Stomach smooth muscle (tissue), 2 donors: Measurements from ENCODE around the gene PCK2.

Source experiments
- H3K27ac ChIP-seq: one replicate; pipeline ENCODE4 v1.7.0; 2013; ENCODE audit warnings: mild to moderate bottlenecking, low read length, inconsistent platforms
- H3K27me3 ChIP-seq, 2 donors: one replicate each; pipeline ENCODE4 v1.7.0; 2013; ENCODE audit warnings: low read length in 2 of 2; ENCODE audit not compliant: insufficient read depth in 2 of 2, control insufficient read depth in 1 of 2
- H3K36me3 ChIP-seq, 2 donors: one replicate each; pipeline ENCODE4 v1.7.0; 2013; ENCODE audit warnings: low read length in 2 of 2; ENCODE audit not compliant: control insufficient read depth in 2 of 2, insufficient read depth in 2 of 2
- H3K4me1 ChIP-seq: one replicate; pipeline ENCODE4 v1.7.0; 2013; ENCODE audit warnings: low read length; ENCODE audit not compliant: control insufficient read depth, insufficient read depth
- H3K4me3 ChIP-seq, 2 donors: one replicate each; pipeline ENCODE4 v1.7.0; 2013; ENCODE audit warnings: low read length in 2 of 2
- H3K9ac ChIP-seq, 2 donors: one replicate each; pipeline ENCODE4 v1.7.0; 2013; ENCODE audit warnings: low read length in 2 of 2, mild to moderate bottlenecking in 1 of 2
- H3K9me3 ChIP-seq, 2 donors: one replicate each; pipeline ENCODE4 v1.7.0; 2013; ENCODE audit warnings: low read length in 2 of 2; ENCODE audit not compliant: control insufficient read depth in 2 of 2
- donor health status: healthy.
- donor health status: Pancreatic carcinoma.

The PCK2 gene

DNA sequence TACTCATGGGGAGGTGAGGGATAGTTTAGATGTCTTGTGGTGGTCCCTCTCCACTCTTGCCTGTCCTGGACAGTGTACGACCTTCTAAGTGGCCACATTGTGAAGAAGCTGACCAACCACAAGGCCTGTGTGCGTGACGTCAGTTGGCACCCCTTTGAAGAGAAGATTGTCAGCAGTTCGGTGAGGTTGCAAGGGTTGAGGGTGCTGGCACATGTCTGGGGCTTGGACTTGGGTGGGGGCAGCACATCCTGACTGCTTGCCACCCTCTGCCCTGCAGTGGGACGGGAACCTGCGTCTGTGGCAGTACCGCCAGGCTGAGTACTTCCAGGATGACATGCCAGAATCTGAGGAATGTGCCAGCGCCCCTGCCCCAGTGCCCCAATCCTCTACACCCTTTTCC is 28.8 kb downstream of the PCK2 start:
- H3K27ac ChIP-seq, result no peak overlapping the region
- no peaks in the 10 kb centered on the region for H3K27me3 ChIP-seq
- H3K4me3 ChIP-seq, result no peak overlapping the region
- no peaks in the 10 kb centered on the region for H3K9me3 ChIP-seq
- H3K4me1 ChIP-seq, result no peaks in the 10 kb centered on the region
- H3K9ac ChIP-seq, result no peak overlapping the region
- peaks cover 42 to 44% of the 10 kb centered on the region in 2 donors for H3K36me3 ChIP-seq

DNA sequence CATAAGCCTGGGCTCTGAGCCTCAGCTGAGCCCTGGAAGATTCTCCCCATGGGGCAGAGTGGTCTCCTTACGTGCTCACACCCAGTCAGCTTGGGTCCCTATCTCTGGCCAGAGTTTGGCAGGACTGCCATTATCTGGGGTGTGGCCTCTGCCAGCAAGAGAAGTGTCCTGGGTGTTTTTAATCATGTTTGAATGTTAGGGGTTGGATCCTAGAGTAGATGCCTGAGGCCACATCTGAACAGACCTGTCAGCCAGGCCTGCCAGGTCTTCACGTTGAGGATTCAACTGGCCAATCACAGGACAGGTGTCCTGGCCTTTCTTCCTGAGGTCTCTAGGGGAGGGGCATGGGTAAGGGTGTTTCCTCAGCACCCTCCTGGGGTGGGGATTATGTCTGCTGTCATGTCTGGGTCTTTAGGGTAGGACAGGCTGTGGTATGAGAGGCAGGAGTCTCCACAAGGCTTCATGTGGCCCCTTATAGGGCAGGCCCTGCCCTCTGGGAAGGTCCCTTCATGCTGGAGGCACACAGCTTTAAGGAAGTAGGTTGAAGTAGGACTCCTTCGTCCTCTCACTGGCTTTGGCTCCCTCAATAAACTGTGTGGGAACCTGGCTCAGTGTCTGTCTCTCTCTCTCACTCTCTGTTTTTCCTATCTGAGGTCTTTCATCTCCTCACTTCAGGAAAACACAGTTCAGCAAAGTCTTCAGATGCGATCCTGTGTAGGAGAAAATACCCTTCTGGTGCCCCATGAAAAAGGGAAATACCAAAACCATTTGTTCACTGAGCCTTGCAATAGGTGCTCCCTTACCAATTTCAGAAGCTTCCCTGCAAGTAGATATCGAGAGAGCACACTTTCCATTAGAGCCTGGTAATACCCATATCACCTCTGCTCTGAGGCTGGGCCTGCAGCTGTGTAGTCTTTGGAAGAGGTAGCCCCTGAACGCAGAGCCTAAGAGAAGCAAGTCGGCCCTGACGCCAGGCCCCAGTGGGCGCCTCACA is 29.6 kb downstream of the PCK2 start:
- Histone ChIP-seq H3K4me3 (no peak overlapping the region), H3K9ac (no peak overlapping the region), H3K9me3 (no peaks in the 10 kb centered on the region), H3K27ac (no peak overlapping the region), H3K36me3 (peaks cover 34 to 36% of the 10 kb centered on the region in 2 donors), H3K27me3 (no peaks in the 10 kb centered on the region), H3K4me1 (no peaks in the 10 kb centered on the region)

DNA sequence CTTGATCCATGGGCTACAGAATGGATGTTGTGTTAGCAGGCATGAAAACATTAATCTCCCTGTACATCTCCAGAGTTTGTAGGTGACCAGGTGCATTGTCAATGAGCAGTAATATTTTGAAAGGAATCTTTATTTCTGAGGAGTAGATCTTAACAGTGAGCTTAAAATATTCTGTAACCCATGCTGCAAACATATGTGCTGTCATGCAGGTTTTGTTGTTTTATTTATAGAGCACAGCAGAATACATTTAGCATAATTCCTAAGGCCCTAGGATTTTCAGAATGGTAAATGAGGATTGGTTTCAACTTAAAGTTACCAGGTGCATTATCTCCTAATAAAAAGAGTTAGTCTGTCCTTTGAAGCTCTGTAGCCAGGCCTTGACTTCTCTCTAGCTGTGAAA is 32.8 kb downstream of the PCK2 start:
- H3K4me3 ChIP-seq, result no peak overlapping the region
- H3K27ac ChIP-seq, result no peak overlapping the region
- H3K4me1 ChIP-seq, result no peaks in the 10 kb centered on the region
- peaks cover 11 to 13% of the 10 kb centered on the region in 2 donors for H3K36me3 ChIP-seq
- no peaks in the 10 kb centered on the region for H3K9me3 ChIP-seq
- no peak overlapping the region for H3K9ac ChIP-seq
- H3K27me3 ChIP-seq, result no peaks in the 10 kb centered on the region

DNA sequence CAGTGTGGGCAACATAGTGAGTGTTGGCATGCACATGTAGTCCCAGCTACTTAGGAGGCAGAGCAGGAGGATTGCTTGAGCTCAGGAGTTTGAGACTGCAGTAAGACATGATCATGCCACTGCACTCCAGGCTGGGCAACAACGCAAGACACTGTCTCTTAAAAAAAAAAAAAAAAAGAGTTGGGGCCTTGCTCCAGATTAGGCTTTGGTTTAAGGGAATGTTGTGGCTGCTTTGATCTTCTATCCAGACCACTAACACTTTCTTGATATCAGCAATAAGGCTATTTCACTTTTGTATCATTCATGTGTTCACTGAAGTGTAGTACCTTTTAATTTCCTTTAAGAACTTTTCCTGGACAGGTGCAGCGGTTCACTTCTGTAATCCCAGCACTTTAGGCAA is 33.6 kb downstream of the PCK2 start:
- H3K27ac ChIP-seq, result no peak overlapping the region

DNA sequence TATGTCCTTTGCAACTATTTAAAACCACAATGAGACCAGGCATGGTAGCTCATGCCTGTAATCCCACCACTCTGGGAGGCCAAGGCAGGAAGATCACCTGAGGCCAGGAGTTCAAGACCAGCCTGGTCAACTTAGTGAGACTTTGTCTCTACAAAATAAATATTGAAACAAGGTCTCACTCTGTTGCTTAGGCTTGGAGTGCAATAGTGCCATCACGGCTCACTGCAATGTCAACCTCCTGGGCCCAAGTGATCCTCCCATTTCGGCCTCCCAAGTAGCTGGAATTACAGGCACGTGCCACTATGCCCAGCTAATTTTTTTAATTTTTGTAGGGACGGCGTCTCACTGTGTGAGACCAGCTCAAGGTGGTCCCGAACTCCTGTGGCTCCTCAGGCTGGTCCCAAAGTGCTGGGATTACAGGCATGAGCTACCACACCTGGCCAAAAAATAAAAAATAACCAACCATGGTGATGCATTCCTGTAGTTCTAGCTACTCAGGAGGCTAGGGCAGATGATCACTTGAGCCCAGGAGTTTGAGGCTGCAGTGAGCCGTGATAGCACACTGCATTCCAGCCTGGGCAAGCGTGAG is 35.4 kb downstream of the PCK2 start:
- Histone ChIP-seq H3K36me3 (no peaks in the 10 kb centered on the region), H3K4me3 (no peak overlapping the region), H3K27ac (no peak overlapping the region)

More for the DNA sequence above, 33.6 kb downstream of the PCK2 start:
- Histone ChIP-seq H3K9ac (no peak overlapping the region), H3K9me3 (no peaks in the 10 kb centered on the region), H3K36me3 (peaks cover 8 to 9% of the 10 kb centered on the region in 2 donors), H3K27me3 (no peaks in the 10 kb centered on the region), H3K4me1 (no peaks in the 10 kb centered on the region), H3K4me3 (no peak overlapping the region)

DNA sequence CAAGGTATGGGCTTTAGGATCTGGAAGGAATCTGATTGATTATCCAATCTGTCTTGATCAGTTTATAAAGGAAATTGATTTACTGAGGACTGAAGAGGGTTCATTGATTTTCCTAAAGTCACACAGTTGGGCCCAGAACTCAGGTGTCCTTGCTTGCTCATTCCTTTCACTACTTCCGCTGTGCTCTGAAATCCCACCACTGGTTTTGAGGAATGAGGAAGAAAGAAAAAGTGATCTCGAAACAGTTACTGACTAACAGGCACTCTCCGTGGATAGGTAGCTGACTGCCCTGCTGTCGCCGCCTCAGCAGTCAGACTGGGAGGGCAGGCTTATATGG is 36.2 kb downstream of the PCK2 start, which contains the start of gene FITM1:
Gene FITM1 (plus strand): TSS at position 280 of the 337 bp plus-strand sequence. CDS start 905 bp downstream, outside the sequence.
- Histone ChIP-seq H3K4me3 (no peak within 1 kb of the TSS), H3K36me3 (no peaks in the 10 kb centered on the region), H3K27me3 (no peaks in the 10 kb centered on the region), H3K9me3 (no peaks in the 10 kb centered on the region), H3K9ac (no peak within 1 kb of the TSS), H3K27ac (no peak within 1 kb of the TSS), H3K4me1 (peaks cover 1% of the 10 kb centered on the region)

More for the DNA sequence above, 35.4 kb downstream of the PCK2 start:
- H3K4me1 ChIP-seq, result no peaks in the 10 kb centered on the region
- no peaks in the 10 kb centered on the region for H3K27me3 ChIP-seq
- H3K9ac ChIP-seq, result no peak overlapping the region
- no peaks in the 10 kb centered on the region for H3K9me3 ChIP-seq

DNA sequence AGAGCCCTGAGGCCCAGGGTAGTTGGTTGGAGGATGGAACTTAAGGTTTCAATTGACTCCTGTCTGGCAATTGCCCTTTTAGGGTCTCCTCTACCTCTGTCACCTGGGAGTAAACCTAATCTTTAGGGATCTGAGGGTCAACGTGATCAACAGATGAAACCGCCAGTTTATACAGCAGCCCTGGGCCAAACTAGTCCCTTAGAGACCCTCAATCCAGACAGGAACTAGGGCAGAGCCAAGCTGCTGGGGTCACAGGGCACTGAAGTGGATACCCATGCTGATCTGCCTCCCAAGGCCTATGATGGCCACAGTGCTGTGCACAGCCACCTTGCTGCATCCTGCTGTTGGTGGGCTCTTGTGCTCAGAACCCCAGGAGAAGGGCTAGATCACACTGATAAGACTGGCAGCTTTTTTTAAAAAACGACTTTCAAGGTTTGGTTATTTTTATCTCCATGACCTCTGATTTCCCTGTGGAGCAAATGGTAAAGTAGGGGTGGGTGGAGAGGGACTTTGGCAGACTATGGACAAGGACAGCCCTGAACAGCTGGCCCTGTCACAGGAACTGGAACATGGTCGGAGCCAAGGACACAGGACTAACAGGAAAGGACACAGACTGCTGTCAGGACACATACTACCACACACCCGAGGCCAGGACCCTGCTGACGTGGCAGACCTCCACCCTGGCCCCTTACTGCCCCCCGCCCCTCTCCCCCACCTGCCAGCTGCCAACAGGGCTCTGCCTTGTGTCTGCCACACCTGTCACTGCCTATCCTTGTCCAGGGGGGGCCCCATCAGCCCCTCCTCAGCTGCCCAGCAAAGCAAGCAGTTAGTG is 36.8 kb downstream of the PCK2 start:
- H3K27ac ChIP-seq, result no peak overlapping the region

DNA sequence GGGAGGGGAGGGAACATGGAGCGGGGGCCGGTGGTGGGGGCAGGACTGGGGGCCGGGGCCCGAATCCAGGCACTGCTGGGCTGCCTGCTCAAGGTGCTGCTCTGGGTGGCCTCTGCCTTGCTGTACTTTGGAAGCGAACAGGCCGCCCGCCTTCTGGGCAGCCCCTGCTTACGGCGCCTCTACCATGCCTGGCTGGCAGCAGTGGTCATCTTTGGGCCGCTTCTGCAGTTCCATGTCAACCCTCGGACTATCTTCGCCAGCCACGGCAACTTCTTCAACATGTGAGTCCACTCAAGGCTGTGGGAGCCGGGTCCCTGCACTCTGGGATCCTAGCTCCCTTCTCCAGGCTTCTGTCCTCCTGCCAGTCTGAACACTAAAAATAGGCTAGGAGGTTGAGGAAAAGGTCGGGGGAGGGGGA is 37.4 kb downstream of the PCK2 start:
- H3K4me3 ChIP-seq, result no peak overlapping the region
- H3K27me3 ChIP-seq, result no peaks in the 10 kb centered on the region
- no peak overlapping the region for H3K9ac ChIP-seq
- no peak overlapping the region for H3K27ac ChIP-seq
- H3K36me3 ChIP-seq, result no peaks in the 10 kb centered on the region
- H3K4me1 ChIP-seq, result peaks cover 9% of the 10 kb centered on the region
- no peaks in the 10 kb centered on the region for H3K9me3 ChIP-seq

More for the DNA sequence above, 36.8 kb downstream of the PCK2 start:
- Histone ChIP-seq H3K9me3 (no peaks in the 10 kb centered on the region), H3K9ac (no peak overlapping the region), H3K4me3 (no peak overlapping the region), H3K27me3 (no peaks in the 10 kb centered on the region), H3K4me1 (peaks cover 5% of the 10 kb centered on the region), H3K36me3 (no peaks in the 10 kb centered on the region)

DNA sequence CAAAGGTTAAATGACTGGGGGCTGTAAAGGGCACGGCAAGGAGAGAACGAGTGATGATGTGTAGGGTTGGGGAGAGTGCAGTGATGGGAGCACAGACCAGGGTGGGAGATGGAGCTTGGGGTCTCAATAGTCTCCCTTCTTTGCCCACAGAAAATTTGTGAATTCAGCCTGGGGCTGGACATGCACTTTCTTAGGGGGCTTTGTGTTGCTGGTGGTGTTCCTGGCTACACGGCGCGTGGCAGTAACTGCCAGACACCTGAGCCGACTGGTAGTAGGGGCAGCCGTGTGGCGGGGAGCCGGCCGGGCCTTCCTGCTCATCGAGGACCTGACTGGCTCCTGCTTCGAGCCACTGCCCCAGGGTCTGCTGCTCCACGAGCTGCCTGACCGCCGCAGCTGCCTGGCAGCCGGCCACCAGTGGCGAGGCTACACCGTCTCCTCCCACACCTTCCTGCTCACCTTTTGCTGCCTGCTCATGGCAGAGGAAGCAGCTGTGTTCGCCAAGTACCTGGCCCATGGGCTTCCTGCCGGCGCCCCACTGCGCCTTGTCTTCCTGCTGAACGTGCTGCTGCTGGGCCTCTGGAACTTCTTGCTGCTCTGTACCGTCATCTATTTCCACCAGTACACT is 38.1 kb downstream of the PCK2 start:
- peaks cover 15% of the 10 kb centered on the region for H3K4me1 ChIP-seq
- no peaks in the 10 kb centered on the region for H3K36me3 ChIP-seq
- no peak overlapping the region for H3K9ac ChIP-seq
- H3K27ac ChIP-seq, result no peak overlapping the region
- H3K27me3 ChIP-seq, result no peaks in the 10 kb centered on the region
- H3K4me3 ChIP-seq, result no peak overlapping the region
- H3K9me3 ChIP-seq, result no peaks in the 10 kb centered on the region

DNA sequence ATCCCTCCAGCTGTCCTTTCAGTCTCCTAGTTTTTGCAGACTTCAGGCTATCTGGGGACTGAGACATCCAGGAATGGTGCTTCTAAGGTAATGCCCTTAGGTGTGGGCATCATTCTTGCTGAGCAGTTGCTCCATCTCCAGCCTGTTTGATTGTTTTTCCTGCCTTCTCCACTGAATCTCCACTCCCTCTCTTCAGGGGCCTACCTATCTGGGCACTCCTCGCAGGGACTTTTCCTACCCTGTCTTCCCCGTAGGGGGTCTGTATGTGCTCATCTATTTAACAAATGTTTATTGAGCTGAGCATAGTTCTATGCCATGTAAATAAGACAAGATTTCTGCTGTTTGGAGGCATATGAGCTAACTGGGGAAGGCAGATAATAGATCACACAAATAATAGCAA is 38.9 kb downstream of the PCK2 start:
- H3K27ac ChIP-seq, result no peak overlapping the region
- H3K9me3 ChIP-seq, result no peaks in the 10 kb centered on the region
- peaks cover 7 to 8% of the 10 kb centered on the region in 2 donors for H3K36me3 ChIP-seq
- H3K4me3 ChIP-seq, result no peak overlapping the region
- H3K27me3 ChIP-seq, result no peaks in the 10 kb centered on the region
- no peak overlapping the region for H3K9ac ChIP-seq
- H3K4me1 ChIP-seq, result peaks cover 23% of the 10 kb centered on the region
